VCaP (cell line): ENCODE measurements around the gene TRIM62.

ENCODE experiments used
- H3K27ac ChIP-seq: fragments of 450-650 bp; 2 replicates; pipeline ENCODE4 v1.5.1; 2017
- CTCF ChIP-seq: fragments of 450-650 bp; conservative IDR thresholded peaks from 2 replicates; pipeline ENCODE4 v1.5.1; 2017; ENCODE audit warnings: mild to moderate bottlenecking, moderate library complexity

Gene TRIM62

DNA sequence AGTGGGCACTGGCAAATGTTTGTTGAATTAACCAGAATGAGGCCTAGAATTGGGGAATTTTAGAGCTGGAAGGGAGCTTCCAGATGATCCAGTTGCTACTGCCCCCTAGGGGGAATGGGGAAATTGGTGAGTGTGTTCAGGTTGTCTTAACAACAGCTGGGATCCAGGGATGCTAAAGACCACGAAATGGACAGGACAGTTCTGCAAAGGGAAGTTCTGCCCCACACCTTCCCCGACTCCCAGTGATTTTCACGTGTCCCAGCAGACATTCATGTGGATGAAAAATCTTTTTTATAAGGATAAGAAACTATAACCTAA lies 33.9 kb downstream of the TRIM62 start:
- no peak overlapping the region for H3K27ac ChIP-seq
- peak; percentile 19; the same call in 1 of the 2 replicates for TF ChIP-seq CTCF

- TF ChIP-seq CTCF: no peak
These were observed 34.4 kb downstream of the TRIM62 start for GRCh38 chr1:33147275-33147996.

DNA sequence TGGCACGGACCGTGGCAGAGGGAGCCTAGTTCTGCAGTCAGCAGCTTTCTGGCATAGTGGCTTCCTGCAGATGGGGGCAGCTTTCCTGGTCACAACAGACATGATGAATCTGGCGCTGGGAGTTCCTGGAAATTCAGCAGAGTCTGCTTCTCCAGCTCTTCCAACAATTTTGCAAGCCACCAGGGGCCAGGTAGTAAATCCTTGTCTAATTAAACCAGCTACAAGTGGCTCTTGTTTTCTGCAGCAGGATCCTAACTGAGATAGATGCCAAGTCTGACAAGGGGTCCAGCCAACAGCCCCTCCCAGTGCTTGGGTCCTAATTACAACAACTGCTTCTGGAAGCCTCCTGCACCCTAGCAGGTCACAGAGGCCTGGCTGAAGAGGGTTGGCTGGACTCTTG lies 35.8 kb downstream of the TRIM62 start:
- TF ChIP-seq CTCF: no peak

More at GRCh38 chr1:33147275-33147996, 34.4 kb downstream of the TRIM62 start:
- H3K27ac ChIP-seq: no peak overlapping the region

GRCh38 chr1:33143698-33144097 lies 38.1 kb downstream of the TRIM62 start:
- no peak overlapping the region for H3K27ac ChIP-seq
- TF ChIP-seq CTCF: no peak

More for the DNA sequence above, 35.8 kb downstream of the TRIM62 start:
- no peak overlapping the region for H3K27ac ChIP-seq

GRCh38 chr1:33143176-33143575 lies 38.7 kb downstream of the TRIM62 start:
- TF ChIP-seq CTCF: no peak
- H3K27ac ChIP-seq: no peak overlapping the region

- no peak for TF ChIP-seq CTCF
- no peak overlapping the region for H3K27ac ChIP-seq
These were observed 39.3 kb downstream of the TRIM62 start for GRCh38 chr1:33142483-33143064.

DNA sequence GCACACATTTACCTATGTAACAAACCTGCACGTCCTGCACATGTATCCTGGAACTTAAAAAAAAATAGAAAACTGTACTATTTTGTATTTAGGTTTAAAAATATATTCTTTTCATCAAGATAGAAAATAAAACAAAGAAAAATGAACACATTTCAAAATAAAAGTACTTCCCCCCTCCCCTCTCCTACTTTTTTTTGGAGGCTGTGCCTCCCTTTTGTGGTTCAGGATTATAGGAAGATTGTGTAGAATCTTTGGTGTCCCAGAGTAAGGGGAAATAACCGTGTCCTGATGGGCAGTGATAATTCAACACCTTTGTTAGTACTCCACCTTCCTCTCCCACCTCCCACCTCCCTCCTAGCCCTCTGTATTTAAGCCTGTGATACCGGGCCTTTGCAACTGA lies 40.1 kb downstream of the TRIM62 start:
- TF ChIP-seq CTCF: no peak
- H3K27ac ChIP-seq: no peak overlapping the region
